IgD-negative memory B cell (primary cell): Measurements from ENCODE around the gene ETV3. TPM values are rescaled to one million over a fixed set of nuclear protein-coding genes. Genes with fewer than 3 reads are reported as not detected.
"Not testable (repeated sequence)": the region's sequence is repeated elsewhere in the genome, so short reads cannot be mapped to it uniquely, and the experiment has no call there.

Experiments used
- H3K27ac Mint-ChIP-seq, 3 donors: one replicate each; pipeline ENCODE4 v1.8.0; 2020 to 2022; ENCODE audit warnings: mild to moderate bottlenecking in 3 of 3, mixed read lengths in 3 of 3, moderate library complexity in 1 of 3
- H3K27me3 Mint-ChIP-seq: one replicate; pipeline ENCODE4 v1.8.0; 2021; ENCODE audit warnings: mixed read lengths
- H3K36me3 Mint-ChIP-seq: one replicate; pipeline ENCODE4 v1.8.0; 2020; ENCODE audit warnings: mild to moderate bottlenecking, mixed read lengths
- H3K4me1 Mint-ChIP-seq, 3 donors: one replicate each; pipeline ENCODE4 v1.8.0; 2020 to 2022; ENCODE audit warnings: mixed read lengths in 3 of 3, mild to moderate bottlenecking in 1 of 3
- H3K4me3 Mint-ChIP-seq, 4 donors: one replicate each; pipeline ENCODE4 v1.8.0; 2020 to 2022; ENCODE audit warnings: mild to moderate bottlenecking in 4 of 4, mixed read lengths in 4 of 4, moderate library complexity in 3 of 4
- H3K9me3 Mint-ChIP-seq, 3 donors: one replicate each; pipeline ENCODE4 v1.8.0; 2020 to 2021; ENCODE audit warnings: mixed read lengths in 3 of 3, mild to moderate bottlenecking in 1 of 3
- polyA plus RNA-seq: library from polyadenylated mRNA; unstranded; fragments of 300-500 nt; fragmentation: Illumina TruSeq; gene quantifications from one replicate; pipeline ENCODE4 v1.2.3, GENCODE V29; 2021

ETV3 gene
- 4.7 TPM for polyA plus RNA-seq

DNA sequence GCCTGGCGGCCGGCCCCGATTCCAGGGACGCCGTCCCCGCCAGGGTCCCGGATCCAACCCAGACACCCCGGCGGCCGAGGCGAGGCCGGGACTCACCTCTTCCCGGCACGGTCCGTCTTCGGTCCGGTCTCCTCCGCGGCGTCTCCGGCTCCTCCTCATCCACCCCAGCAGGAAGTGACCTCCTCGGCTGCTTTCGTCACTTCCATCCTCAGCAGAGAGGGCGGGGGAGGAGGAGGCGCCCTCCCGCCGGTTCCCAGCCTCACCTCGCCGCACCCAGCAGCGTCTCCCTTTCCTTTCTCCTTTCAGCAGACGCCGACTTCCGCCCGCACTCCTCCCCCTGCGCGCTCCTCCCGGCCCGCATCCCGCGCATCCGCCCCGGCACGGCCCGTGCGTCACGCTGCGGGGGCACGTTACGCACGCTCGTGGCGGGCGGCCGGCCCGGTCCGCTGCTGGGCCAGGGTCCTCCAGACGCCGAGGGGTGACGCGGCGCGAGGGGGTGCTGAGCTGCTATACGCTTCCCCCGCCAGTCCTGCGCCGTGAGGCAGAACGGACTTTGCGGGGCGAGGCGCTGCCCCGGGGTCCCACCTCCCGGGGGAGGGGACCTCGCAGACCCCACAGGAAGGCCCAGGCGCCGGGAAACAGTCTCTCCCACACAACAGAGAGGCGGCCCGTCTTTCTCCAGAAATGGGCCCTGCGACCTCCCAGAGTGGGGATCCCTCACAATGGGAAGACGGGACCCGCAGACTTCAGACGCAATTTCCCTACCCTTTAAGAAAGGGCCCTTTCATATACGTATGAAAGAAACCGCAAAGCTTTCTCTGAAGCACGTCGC, at the start of gene ETV3:
Gene ETV3 (minus strand): TSS at position 176 of the 832 bp plus-strand sequence. CDS start 2,043 bp downstream, outside the sequence.
- Mint-ChIP-seq H3K4me3 (peak within 1 kb of the TSS; percentile 88 to 98 (median 96)), H3K36me3 (peaks cover 10% of the 10 kb centered on the region), H3K4me1 (peaks cover 31 to 39% (median 32%) of the 10 kb centered on the region in 3 donors), H3K9me3 (no peaks in the 10 kb centered on the region), H3K27me3 (no peaks in the 10 kb centered on the region), H3K27ac (peak within 1 kb of the TSS; percentile 90 to 98 (median 98))

DNA sequence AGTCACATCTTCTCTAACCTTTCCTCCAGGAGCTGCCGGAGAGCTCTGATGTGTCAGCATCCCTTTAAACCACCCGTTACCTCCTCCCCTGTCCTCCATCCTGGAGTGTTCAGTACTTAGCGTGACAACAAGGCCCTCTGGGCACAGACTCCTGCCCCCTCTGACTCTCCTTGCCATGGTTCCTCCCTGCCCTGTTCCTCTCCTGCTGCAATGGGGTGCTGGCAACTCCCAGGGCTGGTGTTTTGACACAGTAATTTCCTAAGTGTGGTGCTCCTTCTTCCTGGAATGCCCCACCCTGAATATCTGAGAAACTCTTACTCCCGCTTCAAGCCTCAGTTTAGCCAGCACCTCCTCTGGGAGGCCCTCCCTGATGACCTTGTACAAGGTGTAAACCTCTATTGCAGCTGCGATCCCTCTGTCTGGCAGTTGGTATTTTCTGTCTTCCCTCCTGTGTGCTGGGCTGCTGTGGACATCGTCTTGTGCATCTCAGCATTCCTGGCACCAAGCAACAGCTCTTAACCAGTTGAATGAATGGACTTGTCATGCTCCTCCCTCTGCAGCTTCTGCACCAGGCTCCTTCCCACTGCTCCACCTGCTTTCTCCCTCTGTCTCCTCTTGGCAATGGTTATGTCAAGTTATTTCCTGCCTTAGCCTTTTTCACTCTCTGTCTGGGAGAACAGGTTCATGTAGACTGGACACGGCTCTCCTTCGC, 48.2 kb upstream of the ETV3 start:
- Mint-ChIP-seq H3K9me3 (no peaks in the 10 kb centered on the region), H3K27me3 (peaks cover 9% of the 10 kb centered on the region), H3K36me3 (no peaks in the 10 kb centered on the region), H3K4me3 (no peak overlapping the region), H3K4me1 (no peaks in the 10 kb centered on the region), H3K27ac (no peak overlapping the region)

DNA sequence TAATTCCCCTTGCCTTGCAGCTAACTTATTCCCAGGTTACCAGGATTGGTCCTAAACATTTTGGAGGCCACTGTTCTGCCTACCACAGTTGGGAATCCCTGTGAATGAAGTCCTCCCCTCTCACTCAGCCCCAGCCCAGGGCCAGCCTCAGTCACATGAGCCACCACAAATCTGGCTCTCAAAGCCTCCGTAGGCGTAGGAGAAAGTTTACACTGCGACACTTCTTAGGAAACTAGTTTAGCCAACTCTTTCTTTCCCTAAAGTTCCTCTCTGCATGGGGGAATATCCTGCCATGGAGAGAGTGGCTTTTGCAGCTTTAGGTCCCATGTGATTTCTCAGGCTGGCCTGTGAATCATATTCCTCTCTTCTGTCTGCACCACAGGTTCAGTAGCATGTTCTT, 45.7 kb upstream of the ETV3 start:
- Mint-ChIP-seq H3K9me3 (no peaks in the 10 kb centered on the region), H3K27ac (no peak overlapping the region), H3K4me1 (peaks cover 0 to 3% (median 0%) of the 10 kb centered on the region in 3 donors), H3K36me3 (peaks cover 3% of the 10 kb centered on the region), H3K27me3 (peaks cover 14% of the 10 kb centered on the region), H3K4me3 (no peak overlapping the region)

DNA sequence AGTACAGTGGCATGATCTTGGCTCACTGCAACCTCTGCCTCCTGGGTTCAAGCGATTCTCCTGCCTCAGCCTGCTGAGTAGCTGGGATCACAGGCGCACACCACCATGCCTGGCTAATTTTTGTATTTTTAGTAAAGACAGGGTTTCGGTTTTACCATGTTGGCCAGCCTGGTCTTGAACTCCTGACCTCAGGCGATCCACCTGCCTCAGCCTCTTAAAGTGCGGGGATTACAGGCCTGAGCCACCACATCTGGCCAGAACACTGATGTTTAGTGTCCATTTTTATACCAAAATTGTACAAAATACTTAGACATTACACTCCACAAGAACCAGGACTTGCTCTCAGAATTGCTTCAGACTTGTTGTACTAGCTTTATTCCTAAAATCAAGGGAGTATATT, 44.2 kb upstream of the ETV3 start:
- H3K9me3 Mint-ChIP-seq, H3K36me3 Mint-ChIP-seq, H3K4me1 Mint-ChIP-seq, H3K27ac Mint-ChIP-seq, H3K4me3 Mint-ChIP-seq: not testable (repeated sequence)
- peaks cover 14% of the 10 kb centered on the region for H3K27me3 Mint-ChIP-seq

DNA sequence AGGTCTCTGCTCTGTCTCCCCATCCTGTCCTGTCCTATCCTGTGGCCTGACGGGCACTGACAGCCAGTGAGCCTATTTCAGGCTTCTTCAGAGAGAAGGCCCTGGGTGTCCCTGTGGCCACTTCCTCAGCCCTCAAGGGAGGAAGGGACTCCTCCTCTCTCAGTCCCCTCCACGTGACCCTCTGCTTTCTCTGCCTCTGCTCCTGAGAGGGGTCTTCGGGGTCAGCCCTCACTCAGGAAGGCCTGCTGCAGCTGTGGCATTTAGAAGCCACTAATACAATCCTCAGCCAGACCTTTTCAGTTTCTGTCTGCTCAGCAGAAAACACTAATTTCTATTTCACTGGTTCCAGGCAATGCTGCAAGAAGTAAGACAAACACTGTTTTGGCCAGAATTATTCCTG, 43.6 kb upstream of the ETV3 start:
- H3K27me3 Mint-ChIP-seq: peaks cover 12% of the 10 kb centered on the region
- no peak overlapping the region for H3K27ac Mint-ChIP-seq
- H3K4me1 Mint-ChIP-seq: peaks cover 0 to 5% (median 3%) of the 10 kb centered on the region in 3 donors
- H3K36me3 Mint-ChIP-seq: peaks cover 4% of the 10 kb centered on the region
- no peaks in the 10 kb centered on the region for H3K9me3 Mint-ChIP-seq
- peak overlapping the region in 1 of 4 donors; percentile 4 for H3K4me3 Mint-ChIP-seq

DNA sequence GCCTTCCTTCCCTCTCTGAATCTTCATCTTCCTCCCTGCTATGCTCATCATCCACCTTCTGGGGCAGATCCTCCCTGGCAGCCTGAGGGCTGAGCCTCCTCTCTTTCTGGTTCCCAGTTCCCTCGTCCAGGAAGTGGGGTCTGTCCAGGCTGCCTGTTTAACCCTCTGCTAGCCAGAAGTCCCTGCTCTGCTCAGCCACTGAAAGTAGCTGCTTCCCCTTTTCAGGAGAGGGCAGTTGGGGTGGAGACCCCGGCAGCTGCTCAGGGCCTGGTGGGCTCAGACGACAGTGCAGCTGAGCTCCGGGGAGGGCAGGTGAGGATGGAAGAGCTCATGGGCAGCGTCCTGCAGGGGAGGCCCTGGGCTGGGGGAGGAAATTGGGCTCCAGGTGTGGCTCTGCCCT, 43.1 kb upstream of the ETV3 start:
- no peak overlapping the region for H3K27ac Mint-ChIP-seq
- H3K36me3 Mint-ChIP-seq: peaks cover 5% of the 10 kb centered on the region
- no peak overlapping the region for H3K4me3 Mint-ChIP-seq
- peaks cover 11% of the 10 kb centered on the region for H3K27me3 Mint-ChIP-seq
- peaks cover 0 to 9% (median 4%) of the 10 kb centered on the region in 3 donors for H3K4me1 Mint-ChIP-seq
- no peaks in the 10 kb centered on the region for H3K9me3 Mint-ChIP-seq

DNA sequence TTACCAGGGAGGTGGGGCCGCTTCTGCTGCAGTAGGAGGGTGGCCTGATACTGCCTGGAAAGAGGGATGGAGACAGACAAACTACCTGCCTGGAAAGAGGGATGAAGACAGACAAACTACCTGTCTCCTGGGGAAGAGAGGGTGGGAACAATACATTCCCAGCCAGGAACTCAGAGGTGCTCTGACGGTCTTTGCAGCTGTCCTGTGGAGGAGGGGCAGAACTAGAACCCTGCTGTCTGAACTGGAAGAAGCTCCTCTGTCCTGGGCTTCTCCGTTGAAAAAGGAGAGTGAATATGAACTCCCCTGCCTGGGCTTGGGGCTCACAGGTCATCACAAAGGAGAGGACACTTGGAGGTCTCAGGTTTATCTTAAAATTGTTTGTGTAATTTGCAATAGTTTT, 40.3 kb upstream of the ETV3 start:
- no peaks in the 10 kb centered on the region for H3K9me3 Mint-ChIP-seq
- peaks cover 9% of the 10 kb centered on the region for H3K27me3 Mint-ChIP-seq
- peaks cover 0 to 9% (median 4%) of the 10 kb centered on the region in 3 donors for H3K4me1 Mint-ChIP-seq
- H3K27ac Mint-ChIP-seq: no peak overlapping the region
- peaks cover 5% of the 10 kb centered on the region for H3K36me3 Mint-ChIP-seq
- H3K4me3 Mint-ChIP-seq: no peak overlapping the region

DNA sequence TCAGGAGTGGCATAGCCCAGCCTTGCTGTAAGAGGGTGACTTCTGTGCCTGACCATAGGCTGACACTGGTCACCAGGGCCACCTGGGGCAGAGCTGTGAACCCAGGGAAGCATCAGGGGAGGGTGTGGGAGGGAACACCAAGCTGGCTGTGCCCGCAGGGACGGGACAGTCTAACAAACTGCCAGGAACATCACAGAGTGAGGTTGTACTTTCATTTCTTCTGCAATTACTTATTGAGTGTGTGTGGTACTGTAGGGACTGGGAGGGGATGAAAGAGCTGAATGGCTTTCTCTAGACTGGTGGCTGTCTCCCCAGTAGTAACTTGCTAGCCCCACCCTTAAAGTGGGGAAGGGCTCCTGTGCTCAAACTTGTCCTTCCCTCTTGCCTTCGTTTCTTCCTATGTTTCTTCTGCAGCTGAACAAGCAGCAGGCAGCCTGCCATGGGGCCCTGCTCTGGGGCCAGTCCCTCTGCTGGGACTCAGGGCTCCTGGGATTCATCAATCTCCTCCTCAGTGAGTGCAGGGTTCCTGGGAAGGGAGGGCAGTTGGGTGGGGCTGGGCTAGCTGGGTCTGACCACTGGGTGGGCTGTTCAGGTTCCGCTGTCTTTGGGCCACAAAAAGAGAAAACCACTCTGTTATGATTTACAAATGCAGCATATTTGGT, 39.7 kb upstream of the ETV3 start:
- H3K9me3 Mint-ChIP-seq: no peaks in the 10 kb centered on the region
- peaks cover 5% of the 10 kb centered on the region for H3K36me3 Mint-ChIP-seq
- H3K27ac Mint-ChIP-seq: no peak overlapping the region
- H3K27me3 Mint-ChIP-seq: peaks cover 9% of the 10 kb centered on the region
- H3K4me1 Mint-ChIP-seq: peaks cover 0 to 11% (median 4%) of the 10 kb centered on the region in 3 donors
- H3K4me3 Mint-ChIP-seq: no peak overlapping the region

DNA sequence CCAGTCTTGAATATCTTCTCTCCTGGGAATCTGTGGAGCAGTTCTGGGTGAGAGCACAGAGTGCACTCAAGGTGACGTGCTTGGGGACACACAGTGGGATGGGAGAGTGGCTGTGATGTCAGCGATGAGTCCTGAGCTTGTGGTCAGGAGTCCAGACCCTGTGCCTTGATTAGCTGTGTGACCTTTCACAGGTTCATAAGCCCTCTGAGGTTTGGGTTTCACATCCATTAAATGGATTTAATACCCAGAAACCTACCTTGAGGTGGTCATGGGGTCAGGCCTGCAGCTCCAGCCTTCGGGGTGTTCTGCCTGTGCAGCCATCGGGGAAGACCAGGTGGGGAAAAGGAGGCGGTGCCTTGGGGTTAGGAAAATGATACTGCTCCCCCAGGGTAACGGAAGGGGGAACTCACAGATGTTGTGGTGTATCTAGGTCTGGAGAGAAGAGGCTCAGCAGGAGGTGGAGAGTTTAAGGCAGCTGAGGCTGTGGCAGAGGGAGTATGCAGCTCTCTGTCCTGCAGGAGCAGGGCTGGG, 38.5 kb upstream of the ETV3 start:
- no peaks in the 10 kb centered on the region for H3K9me3 Mint-ChIP-seq

DNA sequence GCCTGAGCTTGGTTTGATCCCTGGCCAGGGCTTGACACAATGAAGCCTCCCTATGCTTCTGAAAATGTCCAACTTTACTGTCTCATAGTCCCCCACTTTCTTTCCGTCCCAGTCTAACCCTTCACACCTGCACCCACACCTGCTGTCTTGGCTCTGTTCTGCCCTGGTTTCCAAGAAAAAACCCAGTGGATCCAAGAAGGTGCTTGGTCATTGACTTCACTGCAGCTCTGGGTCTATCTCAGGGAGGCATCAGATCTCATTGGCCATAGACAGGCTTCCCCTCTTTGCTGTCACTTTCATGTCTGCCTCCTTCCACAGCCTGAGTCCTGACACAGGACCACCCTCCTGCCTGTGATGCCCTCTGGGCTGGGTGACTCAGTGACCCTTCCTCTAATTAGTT, 37.8 kb upstream of the ETV3 start:
- Mint-ChIP-seq H3K4me1 (peaks cover 0 to 8% (median 4%) of the 10 kb centered on the region in 3 donors), H3K27me3 (peaks cover 9% of the 10 kb centered on the region), H3K36me3 (peaks cover 5% of the 10 kb centered on the region), H3K9me3 (no peaks in the 10 kb centered on the region), H3K27ac (no peak overlapping the region), H3K4me3 (no peak overlapping the region)

More for the DNA sequence above, 38.5 kb upstream of the ETV3 start:
- H3K4me1 Mint-ChIP-seq: peaks cover 0 to 11% (median 4%) of the 10 kb centered on the region in 3 donors
- no peak overlapping the region for H3K4me3 Mint-ChIP-seq
- H3K27ac Mint-ChIP-seq: no peak overlapping the region
- H3K36me3 Mint-ChIP-seq: peaks cover 5% of the 10 kb centered on the region
- H3K27me3 Mint-ChIP-seq: peaks cover 9% of the 10 kb centered on the region

DNA sequence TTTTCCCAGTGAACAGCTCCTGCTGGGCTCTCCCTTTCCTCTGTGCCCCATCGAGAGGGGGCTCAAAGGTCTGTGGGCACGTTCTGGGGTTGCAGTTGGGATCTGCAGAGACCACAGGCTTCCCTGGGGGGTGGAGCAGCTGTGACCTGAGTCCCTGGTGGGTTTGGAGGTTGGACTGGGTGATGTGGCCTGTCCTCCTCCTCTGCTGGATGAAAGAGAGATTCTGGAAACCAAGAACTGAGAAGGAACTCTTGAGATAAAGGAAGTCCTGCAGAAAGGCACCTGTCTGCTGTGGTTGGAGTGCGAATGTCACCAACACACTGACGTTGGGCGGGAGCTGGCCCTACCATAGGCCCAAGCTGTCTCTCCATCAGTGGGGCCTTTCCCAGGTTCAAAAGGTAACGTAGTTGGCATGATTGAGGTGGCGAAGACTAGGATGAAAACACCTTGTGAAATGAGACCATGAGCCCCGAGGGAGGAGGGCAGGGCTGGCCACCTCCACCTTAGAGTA, 35.8 kb upstream of the ETV3 start:
- H3K4me3 Mint-ChIP-seq: no peak overlapping the region
- peaks cover 8% of the 10 kb centered on the region for H3K27me3 Mint-ChIP-seq
- H3K9me3 Mint-ChIP-seq: no peaks in the 10 kb centered on the region
- H3K27ac Mint-ChIP-seq: peak overlapping the region in 1 of 3 donors; percentile 62
- peaks cover 2% of the 10 kb centered on the region for H3K36me3 Mint-ChIP-seq
- H3K4me1 Mint-ChIP-seq: peaks cover 0 to 8% (median 4%) of the 10 kb centered on the region in 3 donors

DNA sequence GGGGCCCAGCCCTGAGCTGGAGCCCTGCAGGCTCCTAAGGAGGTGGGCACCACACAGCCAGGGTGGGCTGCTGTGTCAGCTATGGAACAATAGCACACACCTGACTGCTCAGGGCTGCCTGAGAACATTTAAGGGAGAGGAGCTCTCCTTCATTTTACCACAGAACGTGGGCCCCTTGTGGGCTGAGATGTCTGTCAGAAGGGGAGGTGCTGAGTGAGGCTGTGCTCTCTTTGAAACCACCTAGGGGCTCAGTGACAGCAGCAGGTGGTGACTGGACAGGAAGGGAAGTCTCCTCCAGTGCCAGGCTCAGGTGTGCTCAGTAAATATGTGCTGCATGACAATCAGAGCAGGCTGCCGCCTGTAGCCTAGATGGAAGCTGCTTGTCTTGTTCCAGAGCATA, 35.0 kb upstream of the ETV3 start:
- not testable (repeated sequence) for H3K9me3 Mint-ChIP-seq, H3K4me1 Mint-ChIP-seq, H3K36me3 Mint-ChIP-seq, H3K4me3 Mint-ChIP-seq, H3K27me3 Mint-ChIP-seq
- H3K27ac Mint-ChIP-seq: peak overlapping the region in 1 of 3 donors; percentile 27

DNA sequence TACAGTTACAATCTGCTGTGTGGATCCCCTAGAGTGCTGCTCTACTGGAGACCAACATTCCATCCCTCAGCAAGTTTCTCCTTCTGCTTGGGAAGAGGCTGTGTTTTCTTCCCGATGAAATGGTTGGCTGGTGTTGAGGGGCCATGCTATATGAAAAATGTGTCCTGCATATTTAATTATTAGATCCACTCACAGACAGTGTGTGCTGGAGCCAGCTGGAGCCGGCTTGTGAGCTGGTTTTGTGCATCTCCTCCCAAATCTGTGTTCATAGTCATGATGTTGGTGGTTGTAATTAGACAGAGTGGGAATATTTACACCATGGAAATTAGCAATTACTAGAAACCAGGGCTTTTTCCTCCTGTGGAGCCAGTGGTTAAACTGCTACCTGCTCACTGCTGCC, 34.4 kb upstream of the ETV3 start:
- not testable (repeated sequence) for H3K4me1 Mint-ChIP-seq, H3K27me3 Mint-ChIP-seq, H3K4me3 Mint-ChIP-seq, H3K9me3 Mint-ChIP-seq, H3K27ac Mint-ChIP-seq, H3K36me3 Mint-ChIP-seq

DNA sequence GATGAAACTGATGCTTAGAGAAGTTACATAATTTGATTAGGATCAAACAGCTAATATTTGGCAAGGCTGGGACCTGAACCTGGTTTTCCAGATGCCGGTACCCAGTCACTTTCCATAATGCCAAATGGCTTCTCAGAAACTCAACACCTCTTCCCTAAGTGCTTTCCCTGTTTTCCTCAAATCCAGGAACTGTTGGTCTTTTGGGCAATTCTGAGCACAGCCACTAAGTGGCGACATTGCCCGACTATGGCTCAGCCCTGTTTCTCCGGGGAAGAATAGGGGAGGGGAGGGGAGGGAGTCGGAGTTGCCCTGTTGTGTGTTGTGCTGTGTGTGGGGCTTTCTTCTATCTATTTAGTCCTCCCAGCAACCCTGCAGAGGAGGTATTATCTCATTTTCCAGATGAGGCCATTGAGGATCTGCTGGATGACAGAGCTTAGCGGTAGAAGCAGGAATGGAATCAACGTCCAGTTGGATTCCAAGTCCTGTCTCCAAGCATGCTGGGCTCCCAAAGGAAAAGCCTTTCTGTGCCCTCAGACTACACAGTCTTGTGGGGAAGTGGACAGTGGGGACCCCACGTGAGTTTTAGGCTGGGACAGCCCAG, 33.8 kb upstream of the ETV3 start:
- not testable (repeated sequence) for H3K9me3 Mint-ChIP-seq, H3K4me3 Mint-ChIP-seq, H3K36me3 Mint-ChIP-seq, H3K27me3 Mint-ChIP-seq
- peak overlapping the region in 1 of 3 donors; percentile 93 for H3K27ac Mint-ChIP-seq
- H3K4me1 Mint-ChIP-seq: peaks cover 0 to 10% (median 7%) of the 10 kb centered on the region in 3 donors
